NCI-H446 treated with DMSO at 0.1 percent for 48 hours (cell line): ENCODE results near the gene CRYGN.

Source experiments
- DNase-seq: peaks from one replicate; lab custom pipeline; 2025; lab: John Stamatoyannopoulos, UW

Gene CRYGN

DNA sequence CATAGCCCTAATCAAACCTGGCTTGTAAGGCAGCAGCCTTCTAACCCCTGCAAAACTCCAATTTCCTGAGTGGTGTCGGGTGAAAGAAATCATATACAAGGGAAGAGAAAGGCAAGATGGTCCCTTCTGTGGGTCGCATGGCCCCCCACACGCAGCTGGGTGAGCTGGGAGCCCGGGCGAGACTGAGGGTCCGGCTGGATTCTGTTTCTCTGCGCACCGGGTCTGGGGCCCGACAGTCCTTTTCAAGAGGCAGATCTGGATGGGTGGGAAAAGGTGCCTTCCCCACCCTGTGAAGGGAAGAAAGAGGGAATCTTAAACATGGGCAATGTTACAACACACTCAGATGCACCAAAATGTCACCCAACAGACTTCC, 48.6 kb downstream of the CRYGN start:
- no peak for DNase-seq

DNA sequence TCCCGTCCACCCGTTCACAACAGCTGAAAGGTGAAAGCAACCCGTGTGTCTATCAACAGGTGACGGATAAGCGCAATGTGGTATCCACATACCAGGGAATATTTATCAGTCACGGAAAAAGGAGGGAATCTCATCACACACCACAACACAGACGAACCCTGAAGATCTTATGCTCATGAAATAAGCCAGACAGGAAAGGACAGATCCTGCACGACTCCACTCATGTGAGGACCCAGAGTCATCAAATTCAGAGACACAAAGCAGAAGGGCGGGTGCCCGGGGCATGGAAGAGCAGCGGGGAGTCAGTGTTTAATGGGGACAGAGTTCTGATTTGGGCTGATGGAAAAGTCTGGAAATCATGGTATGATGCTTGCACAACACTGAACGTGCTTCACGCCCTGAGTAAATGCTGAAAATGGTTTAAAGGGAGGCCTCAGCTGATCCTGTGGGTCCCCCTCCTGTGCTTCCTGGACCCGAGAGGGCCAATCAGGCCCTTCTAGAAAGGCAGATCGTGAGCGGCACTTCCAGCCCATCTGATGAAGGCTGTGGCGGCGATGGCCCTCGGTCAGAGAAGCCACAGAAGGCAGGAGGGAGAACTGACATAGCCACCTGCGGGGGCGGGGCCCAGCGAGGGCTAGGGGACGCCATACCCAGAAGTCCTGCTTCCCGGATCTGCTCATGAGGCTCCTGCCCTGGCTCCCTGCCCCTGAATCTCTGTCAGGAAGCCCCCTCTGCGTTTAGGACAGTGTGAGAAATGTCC, 49.2 kb downstream of the CRYGN start:
- DNase-seq: no peak

GRCh38 chr7:151389768-151390597, 50.0 kb downstream of the CRYGN start:
- no peak for DNase-seq

DNA sequence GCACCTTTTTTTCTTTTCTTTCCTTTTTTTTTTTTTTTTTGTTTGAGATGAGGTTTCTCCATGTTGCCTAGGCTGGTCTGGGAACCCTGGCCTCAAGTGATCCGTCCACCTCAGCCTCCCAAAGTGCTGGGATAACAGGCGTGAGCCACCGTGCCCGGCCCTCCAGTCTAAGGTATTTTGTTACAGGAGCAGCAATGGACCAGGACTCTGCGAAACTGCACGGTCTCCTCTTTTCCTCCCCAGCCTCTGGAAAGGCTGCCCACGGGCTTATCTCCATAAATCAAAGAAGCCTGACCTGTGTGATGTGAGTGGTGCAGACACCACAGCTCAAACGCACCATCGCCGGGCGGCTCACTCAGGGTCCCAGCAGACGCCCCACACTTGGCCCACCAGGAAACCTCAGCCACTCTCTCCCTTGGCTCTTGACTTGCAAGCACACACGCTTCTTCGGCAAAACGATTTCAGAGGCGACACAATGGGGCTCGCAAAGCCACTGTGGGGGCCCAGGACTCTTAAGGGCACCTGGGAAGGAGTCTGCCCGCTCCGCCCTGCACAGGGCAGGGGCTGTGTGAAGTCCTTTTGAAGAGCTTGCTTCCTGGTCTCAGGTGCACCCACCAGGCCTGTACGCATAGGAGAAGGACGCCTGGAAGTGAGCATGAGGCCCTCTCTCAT, 50.7 kb downstream of the CRYGN start:
- DNase-seq: no peak

DNA sequence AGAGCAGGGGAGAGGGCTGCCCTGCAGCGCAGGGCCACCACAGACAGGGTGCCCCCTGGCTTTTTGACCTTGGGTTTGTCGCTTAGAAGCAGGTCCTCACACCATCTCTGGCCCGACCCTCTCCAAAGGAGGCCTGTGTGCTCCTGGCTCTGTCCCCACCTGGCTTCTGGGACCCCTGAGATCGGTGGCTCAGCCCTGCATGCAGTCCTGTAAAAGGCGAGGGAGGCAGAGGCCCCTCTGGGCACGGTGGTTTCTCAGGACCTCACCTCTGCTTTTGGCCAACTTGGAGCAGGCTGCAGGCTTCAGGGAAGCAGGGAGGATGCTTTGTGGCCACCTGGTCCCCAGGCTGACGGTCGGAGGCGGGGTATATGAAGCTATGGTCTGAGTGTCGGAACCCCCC, 51.5 kb downstream of the CRYGN start:
- no peak for DNase-seq

DNA sequence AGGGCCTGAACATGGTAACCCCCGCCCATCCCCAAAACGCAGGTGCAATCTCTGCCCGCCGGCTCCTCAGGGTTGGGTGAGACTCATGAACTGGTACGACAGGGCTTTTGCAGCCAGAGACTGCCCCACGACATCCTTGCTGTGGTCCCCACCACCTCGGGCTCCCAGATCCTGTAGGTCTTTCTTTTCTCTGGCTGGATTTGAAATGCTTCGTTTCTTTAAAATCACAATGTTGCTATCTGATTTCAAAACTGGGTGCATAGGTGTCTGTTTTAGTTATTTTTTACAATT, 52.0 kb downstream of the CRYGN start:
- no peak for DNase-seq

GRCh38 chr7:151387161-151388006, 52.6 kb downstream of the CRYGN start:
- DNase-seq: no peak

DNA sequence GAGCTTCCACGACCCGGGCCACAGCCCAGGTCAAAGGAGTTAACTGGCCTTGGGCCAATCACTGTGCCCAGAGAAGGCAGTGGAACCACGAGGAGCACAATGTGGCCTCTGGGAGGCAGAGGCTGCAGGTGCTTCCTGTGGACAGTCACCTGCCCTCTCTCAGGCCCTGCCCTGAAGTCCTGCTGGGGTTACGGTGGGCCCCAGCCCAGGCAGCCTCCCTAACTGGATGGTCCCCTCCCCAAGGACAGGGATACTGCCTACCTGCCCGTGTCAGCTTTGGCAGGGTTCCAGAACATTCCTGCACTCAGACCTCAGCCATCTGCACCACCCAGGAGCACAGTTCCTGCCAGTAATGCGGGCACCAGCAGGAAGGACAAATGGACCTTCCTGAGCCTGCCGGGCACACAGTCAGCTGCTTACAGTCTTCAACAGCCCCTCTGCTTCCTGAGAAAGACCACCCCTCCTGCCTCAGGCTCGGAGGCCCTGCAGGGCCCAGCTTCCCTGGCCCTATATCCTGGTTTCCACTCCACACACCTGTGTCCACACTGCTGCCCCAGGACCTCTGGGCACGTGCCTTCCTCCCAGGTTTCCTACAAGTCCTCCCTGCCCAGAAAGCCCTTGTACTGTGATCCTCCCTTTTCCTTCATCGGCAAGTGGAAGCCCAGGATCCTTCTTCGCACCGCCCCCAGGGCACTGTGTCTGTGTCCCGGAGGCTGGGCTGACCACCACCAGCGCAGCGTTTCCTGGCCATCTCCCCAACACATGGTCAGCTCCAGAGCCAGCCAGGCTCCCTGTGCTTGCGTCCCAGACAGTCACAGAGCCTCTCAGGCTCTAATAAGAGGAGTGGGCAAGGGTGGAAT, 53.4 kb downstream of the CRYGN start:
- DNase-seq: no peak

DNA sequence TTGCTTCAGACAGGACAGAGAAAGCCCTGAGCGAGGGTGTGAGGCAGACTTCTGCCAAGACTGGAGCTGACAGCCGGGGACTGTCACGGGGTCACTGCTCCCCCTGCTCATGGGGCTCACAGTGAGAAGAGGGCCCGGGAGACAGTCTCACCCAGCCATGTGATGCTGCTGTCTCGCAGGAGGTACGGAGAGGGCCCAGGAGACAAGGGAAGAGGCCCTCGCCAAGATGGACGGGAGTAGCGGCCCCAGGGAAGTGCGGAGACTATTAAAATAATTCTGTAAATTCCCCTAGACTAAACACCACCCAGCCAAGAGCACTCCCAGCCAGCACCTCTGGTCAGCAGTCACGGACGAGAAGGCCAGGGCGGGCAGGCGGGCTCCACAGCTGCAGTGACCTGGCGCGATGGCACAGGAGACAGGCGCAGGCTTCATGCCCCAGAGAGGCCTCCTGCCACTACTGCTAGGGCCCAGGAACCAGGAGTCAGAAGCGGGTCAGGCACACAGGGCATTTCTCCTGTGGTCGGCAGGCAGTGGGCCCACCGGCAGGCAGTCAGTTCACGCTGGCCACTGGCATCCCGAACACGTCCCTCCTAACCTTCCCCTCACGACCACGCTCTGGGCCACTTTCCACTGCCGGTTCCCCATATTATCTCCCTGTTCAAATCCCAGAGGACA, 54.2 kb downstream of the CRYGN start:
- DNase-seq: no peak

GRCh38 chr7:151384776-151385625, 54.9 kb downstream of the CRYGN start:
- DNase-seq: no peak

GRCh38 chr7:151384352-151384697, 55.6 kb downstream of the CRYGN start:
- no peak for DNase-seq

DNA sequence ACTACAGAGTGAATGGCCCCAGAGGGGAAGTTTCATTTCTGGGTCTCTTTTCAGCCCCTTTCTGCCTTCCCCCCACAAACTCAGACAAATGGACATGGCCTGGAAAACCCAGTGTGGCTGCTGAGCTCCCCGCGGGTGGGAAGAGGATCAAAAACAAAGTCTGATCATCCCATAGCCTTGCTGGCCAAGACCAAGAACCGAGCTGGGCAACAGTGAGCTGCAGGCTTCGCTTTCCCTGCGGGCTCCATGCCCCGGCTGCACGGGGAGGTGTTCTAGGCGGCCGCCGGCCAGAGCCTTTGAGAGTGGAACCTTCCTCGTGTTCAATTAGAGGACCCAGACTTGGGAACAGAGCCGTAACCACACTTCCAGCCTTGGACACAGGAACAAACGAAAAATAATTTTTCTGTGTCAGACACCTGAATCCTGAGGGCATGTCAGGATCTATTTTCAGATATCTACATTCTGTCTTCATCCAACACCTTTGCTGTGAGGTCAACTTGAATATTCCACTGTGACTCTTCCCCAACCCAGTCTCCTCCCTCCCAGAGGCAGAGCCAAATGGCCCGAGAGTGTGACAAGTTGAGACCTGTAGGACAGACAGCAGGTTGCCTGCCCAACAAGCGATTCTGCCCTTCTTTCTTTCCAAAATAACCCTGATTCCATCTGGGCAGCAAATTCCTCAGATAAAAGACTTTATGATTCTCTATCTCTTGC, 56.1 kb downstream of the CRYGN start:
- DNase-seq: no peak

- DNase-seq: no peak
Measured at GRCh38 chr7:151382079-151382885, 57.7 kb downstream of the CRYGN start.

DNA sequence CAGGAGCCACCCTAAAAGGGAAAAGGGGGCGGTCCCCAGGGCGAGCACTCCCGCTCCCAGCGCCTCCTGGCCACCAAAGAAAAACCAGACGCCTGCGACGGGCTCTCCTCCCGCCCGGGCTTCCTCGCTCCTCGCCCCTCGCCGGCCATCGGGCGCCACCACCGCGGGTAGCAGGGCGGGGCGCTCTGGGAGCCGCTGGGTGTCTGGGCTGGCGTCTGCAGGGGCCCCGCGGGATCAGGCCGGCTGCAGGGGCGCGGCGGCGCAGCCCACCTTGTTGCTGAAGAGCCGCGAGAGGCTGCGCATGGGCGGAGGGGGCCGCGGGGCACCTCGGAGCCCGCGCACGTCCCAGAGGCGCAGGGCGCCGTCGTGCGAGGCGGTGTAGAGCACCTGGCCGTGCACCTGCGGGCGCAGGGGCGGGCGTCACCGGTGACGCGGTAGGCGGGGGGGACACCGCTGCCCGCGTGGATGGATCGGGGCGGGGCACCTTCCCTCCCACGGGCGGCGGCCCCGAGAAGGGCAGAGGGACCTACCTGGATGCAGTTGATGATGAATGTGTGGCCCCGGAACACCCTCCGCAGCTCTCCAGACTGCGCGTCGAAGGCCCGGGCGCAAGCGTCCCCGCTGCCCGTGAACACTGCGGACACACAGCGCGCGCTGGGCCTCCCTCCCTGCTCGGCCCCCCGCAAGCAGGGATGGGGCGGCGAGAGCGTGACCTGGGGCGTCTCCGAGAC, 58.4 kb downstream of the CRYGN start:
- no peak for DNase-seq

DNA sequence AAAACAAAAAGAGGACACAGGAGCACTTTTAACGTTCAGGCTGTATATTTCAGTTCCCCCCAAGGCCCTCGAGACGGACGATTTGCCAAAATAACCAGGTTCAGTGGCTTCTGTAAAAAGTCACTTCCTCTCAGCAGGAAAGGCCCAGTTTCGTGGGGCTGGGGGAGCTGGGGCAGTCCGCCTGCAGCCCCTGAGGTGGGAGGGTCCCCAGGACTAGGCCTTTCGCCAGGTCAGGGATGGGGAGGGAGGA, 58.9 kb downstream of the CRYGN start:
- no peak for DNase-seq

GRCh38 chr7:151380199-151381097, 59.5 kb downstream of the CRYGN start:
- no peak for DNase-seq
